HepG2 (cell line): Measurements from ENCODE around the gene KIAA1328. TPM values are rescaled to one million over a fixed set of nuclear protein-coding genes. Genes with fewer than 3 reads are reported as not detected.

Experiments
- CEBPB ChIP-seq: IDR thresholded peaks from 2 replicates; pipeline ENCODE4 v1.6.1; 2011; ENCODE audit warnings: low read depth, low read length, improper control_type of control experiment, borderline replicate concordance
- CSRNP1 ChIP-seq: sonication (generic); formaldehyde crosslinking; IDR thresholded peaks from 2 replicates; pipeline ENCODE4 v1.8.1; 2023; ENCODE audit warnings: mild to moderate bottlenecking, missing genetic modification reagents
- HBP1 ChIP-seq: IDR thresholded peaks from 2 replicates; pipeline ENCODE4 v1.6.1; 2016; ENCODE audit warnings: low read depth, control low read depth
- IRF9 ChIP-seq: sonication (generic); formaldehyde crosslinking; IDR thresholded peaks from 2 replicates; pipeline ENCODE4 v1.8.0; 2022; ENCODE audit warnings: missing genetic modification reagents, mild to moderate bottlenecking, borderline replicate concordance
- KMT2A ChIP-seq: sonication (generic); formaldehyde crosslinking; IDR thresholded peaks from 2 replicates; pipeline ENCODE4 v1.4.0; 2020; ENCODE audit warnings: missing genetic modification reagents
- MLLT10 ChIP-seq: sonication (generic); formaldehyde crosslinking; IDR thresholded peaks from 2 replicates; pipeline ENCODE4 v1.4.0; 2020; ENCODE audit warnings: missing genetic modification reagents
- MLXIP ChIP-seq: sonication (generic); formaldehyde crosslinking; IDR thresholded peaks from 2 replicates; pipeline ENCODE4 v1.9.0; 2021; ENCODE audit warnings: missing genetic modification reagents, borderline replicate concordance
- MYPOP ChIP-seq: sonication (generic); formaldehyde crosslinking; IDR thresholded peaks from 2 replicates; pipeline ENCODE4 v1.8.1; 2023; ENCODE audit warnings: mild to moderate bottlenecking, moderate library complexity, missing genetic modification reagents
- NONO ChIP-seq, 2 experiments: fragments of 450-650 bp in 1 of 2; sonication (generic) in 1 of 2; formaldehyde crosslinking in 1 of 2; IDR thresholded peaks in 1 of 2; conservative IDR thresholded peaks in 1 of 2; 2 replicates each; pipeline versions ENCODE4 v1.6.1 to v1.8.0; 2017 to 2022; ENCODE audit warnings: mild to moderate bottlenecking in 1 of 2, missing genetic modification reagents in 1 of 2, moderate library complexity in 1 of 2
- RBFOX2 ChIP-seq: fragments of 200-400 bp; formaldehyde crosslinking; IDR thresholded peaks from 2 replicates; pipeline ENCODE4 v1.6.1; 2017; ENCODE audit warnings: low read depth, mild to moderate bottlenecking, low read length
- REPIN1 ChIP-seq: sonication (generic); formaldehyde crosslinking; IDR thresholded peaks from 2 replicates; pipeline ENCODE4 v1.8.0; 2022; ENCODE audit warnings: missing genetic modification reagents, low read depth, mild to moderate bottlenecking, borderline replicate concordance
- SMYD3 ChIP-seq: sonication (generic); formaldehyde crosslinking; IDR thresholded peaks from 2 replicates; pipeline ENCODE4 v1.8.1; 2023; ENCODE audit warnings: mild to moderate bottlenecking, missing genetic modification reagents
- TFDP1 ChIP-seq: IDR thresholded peaks from 2 replicates; pipeline ENCODE4 v1.6.1; 2016; ENCODE audit warnings: missing compliant biosample characterization, missing genetic modification reagents, borderline replicate concordance
- THYN1 ChIP-seq: sonication (generic); formaldehyde crosslinking; IDR thresholded peaks from 2 replicates; pipeline ENCODE4 v1.8.1; 2023; ENCODE audit warnings: low read depth, mild to moderate bottlenecking, moderate library complexity, missing genetic modification reagents, borderline replicate concordance
- ZNF841 ChIP-seq: sonication (generic); formaldehyde crosslinking; IDR thresholded peaks from 2 replicates; pipeline ENCODE4 v1.8.1; 2023; ENCODE audit warnings: missing genetic modification reagents, borderline replicate concordance
- ZSCAN31 ChIP-seq: sonication (generic); formaldehyde crosslinking; IDR thresholded peaks from 2 replicates; pipeline ENCODE4 v1.5.0; 2020; ENCODE audit warnings: low read depth, mild to moderate bottlenecking, missing genetic modification reagents
- polyA plus RNA-seq, 8 experiments: library from polyadenylated mRNA; depleted of rRNA in 3 of 8; stranded (reverse) in 7 of 8; unstranded in 1 of 8; fragments of >200 nt; fragmentation: Illumina TruSeq in 4 of 8; extraction: Trizol in 4 of 8; gene quantifications; 2 replicates each; pipeline versions ENCODE4 v1.2.1 to v1.2.3, GENCODE V29; 2011 to 2016; ENCODE audit warnings: low read depth in 4 of 8, missing spikeins in 1 of 8, mixed read lengths in 1 of 8; ENCODE audit not compliant: insufficient read depth in 1 of 8
- total RNA-seq, 5 experiments: library from RNA; depleted of rRNA; stranded (reverse); fragments of >200 nt; fragmentation: Illumina TruSeq; extraction: Trizol; gene quantifications; 2 replicates each; pipeline ENCODE4 v1.2.3, GENCODE V29; 2016; ENCODE audit warnings: low read depth in 1 of 5

The KIAA1328 gene
- total and polyA plus RNA-seq, 2 of the 13 experiments (the other 11 are each of a cell fraction or from before 2014, with no cell fraction given) = 4.1 to 6.0 TPM

- TF ChIP-seq ZNF841 (CRISPR knock-in tag) = peak; percentile 18; the same call in 1 of the 2 replicates
- peak; percentile 80 for TF ChIP-seq RBFOX2
- TF ChIP-seq CSRNP1 (CRISPR knock-in tag) = no peak
- TF ChIP-seq MLXIP (CRISPR knock-in tag) = no peak; the same call in 1 of the 2 replicates
- peak; percentile 69; the same call in 1 of the 2 replicates for TF ChIP-seq HBP1
- TF ChIP-seq MYPOP (CRISPR knock-in tag) = peak; percentile 53
- TF ChIP-seq THYN1 (CRISPR knock-in tag) = no peak
- TF ChIP-seq MLLT10 (CRISPR knock-in tag) = no peak
- peak; percentile 58; the same call in 1 of the 2 replicates for TF ChIP-seq ZSCAN31 (CRISPR knock-in tag)
- TF ChIP-seq NONO (IDR thresholded peaks at IDR 0.05) = no peak
- TF ChIP-seq NONO (CRISPR knock-in tag; conservative IDR thresholded peaks at IDR 0.05) = peak; percentile 95
- peak; percentile 77 for TF ChIP-seq KMT2A (CRISPR knock-in tag)
- 0 out of 2 replicates have a peak, but pooled peaks have one; percentile 18 for TF ChIP-seq IRF9 (CRISPR knock-in tag)
- TF ChIP-seq TFDP1 (CRISPR knock-in tag) = 0 out of 2 replicates have a peak, but pooled peaks have one; percentile 76
- no peak for TF ChIP-seq SMYD3 (CRISPR knock-in tag)
- 0 out of 2 replicates have a peak, but pooled peaks have one; percentile 51 for TF ChIP-seq REPIN1 (CRISPR knock-in tag)
- no peak for TF ChIP-seq CEBPB
Observed at GRCh38 chr18:36828630-36829361, at the start of gene KIAA1328, which contains the start of gene TPGS2 (continued).
